Mucosa of descending colon (tissue), 3 donors: ENCODE measurements around the gene CASP9. TPM values are rescaled to one million over a fixed set of nuclear protein-coding genes. Genes with fewer than 3 reads are reported as not detected.

ENCODE experiments used
- ATAC-seq: fragments of 200-7000 bp; cut with Tn5 transposase; one replicate; pipeline ENCODE4 v1.9.1; 2020; ENCODE audit warnings: mild to moderate bottlenecking, moderate library complexity
- DNase-seq, 3 donors: peaks; one replicate each; pipeline ENCODE4 v3.0.0-alpha.2; 2020
- H3K36me3 ChIP-seq: fragments of 200-600 bp; one replicate; pipeline ENCODE4 v1.8.0; 2021; ENCODE audit warnings: low read depth, mild to moderate bottlenecking
- H3K4me1 ChIP-seq: fragments of 200-600 bp; one replicate; pipeline ENCODE4 v1.8.0; 2021; ENCODE audit warnings: low read depth, mild to moderate bottlenecking
- H3K4me3 ChIP-seq: fragments of 200-600 bp; one replicate; pipeline ENCODE4 v1.8.0; 2021; ENCODE audit warnings: mild to moderate bottlenecking
- H3K9me3 ChIP-seq: fragments of 200-600 bp; one replicate; pipeline ENCODE4 v1.8.0; 2021; ENCODE audit warnings: mild to moderate bottlenecking
- CTCF ChIP-seq: fragments of 200-600 bp; IDR thresholded peaks from one replicate; pipeline ENCODE4 v1.8.0; 2022; ENCODE audit warnings: antibody characterized with exemption, mild to moderate bottlenecking
- intact Hi-C, 2 donors: fragments of 100-400 bp; cut with DNase I in 1 of 2; cut with micrococcal nuclease in 1 of 2; formaldehyde crosslinking; loops; one replicate each; pipeline versions ENCODE4 v1.11.0 to v1.11.1; 2022; cut with DNase I, micrococcal nuclease
- total RNA-seq, 3 donors: library from RNA; stranded (reverse); fragmentation: NEBNext Ultra II Directional in 2 of 3; extraction: Animal tissue kit (Norgen Biotek cat#: 25700) in 2 of 3; gene quantifications; one replicate each; pipeline versions ENCODE4 v1.2.1 to v1.2.4, GENCODE V29; 2021 to 2023
- donor health status: DM: no; HTN: no; CAD: no; lungs with moderate emphysema.
- donor health status: DM: no; HTN: no; CAD: no.
- donor health status: DM: no; HTN: yes; CAD: no.

Gene CASP9
- total RNA-seq, 3 donors from 2014 or later, result 14.2 to 16.0 (median 15.2) TPM

GRCh38 chr1:15509586-15509985, 14.4 kb downstream of the CASP9 start:
- no peak for TF ChIP-seq CTCF
- no peak for ATAC-seq
- no peak overlapping the region for H3K4me3 ChIP-seq
- H3K4me1 ChIP-seq, result no peaks in the 10 kb centered on the region
- intact Hi-C loops, result no loop called here
- no peaks in the 10 kb centered on the region for H3K9me3 ChIP-seq
- H3K36me3 ChIP-seq, result no peaks in the 10 kb centered on the region
- no peak for DNase-seq

GRCh38 chr1:15508700-15509487, 15.1 kb downstream of the CASP9 start:
- no peak for TF ChIP-seq CTCF
- H3K9me3 ChIP-seq, result no peaks in the 10 kb centered on the region
- H3K36me3 ChIP-seq, result no peaks in the 10 kb centered on the region
- no peak overlapping the region for H3K4me3 ChIP-seq
- intact Hi-C loops, result no loop called here
- no peaks in the 10 kb centered on the region for H3K4me1 ChIP-seq
- ATAC-seq, result no peak
- DNase-seq, result no peak

GRCh38 chr1:15507278-15507677, 16.7 kb downstream of the CASP9 start:
- Histone ChIP-seq H3K9me3 (no peaks in the 10 kb centered on the region), H3K4me3 (no peak overlapping the region), H3K4me1 (no peaks in the 10 kb centered on the region), H3K36me3 (no peaks in the 10 kb centered on the region)
- TF ChIP-seq CTCF, result no peak
- intact Hi-C loops, result no loop called here
- DNase-seq, result no peak
- ATAC-seq, result no peak

- Histone ChIP-seq H3K4me1 (no peaks in the 10 kb centered on the region), H3K4me3 (no peak overlapping the region), H3K9me3 (no peaks in the 10 kb centered on the region), H3K36me3 (no peaks in the 10 kb centered on the region)
- ATAC-seq (no peak), DNase-seq (no peak)
- TF ChIP-seq CTCF, result no peak
- intact Hi-C loops, result no loop called here
Measured at GRCh38 chr1:15506831-15507230, 17.2 kb downstream of the CASP9 start.

GRCh38 chr1:15504436-15504835, 19.6 kb downstream of the CASP9 start:
- Histone ChIP-seq H3K4me3 (no peak overlapping the region), H3K4me1 (no peaks in the 10 kb centered on the region), H3K9me3 (no peaks in the 10 kb centered on the region), H3K36me3 (no peaks in the 10 kb centered on the region)
- ATAC-seq (no peak), DNase-seq (no peak)
- TF ChIP-seq CTCF, result no peak
- intact Hi-C loops, result no loop called here
